ENCODE results near the gene ATG2B.

- no peak for TF ChIP-seq CTCF (IDR thresholded peaks at IDR 0.05; ENCODE audit: poor library complexity)
- TF ChIP-seq EZH2 (IDR thresholded peaks at IDR 0.05; ENCODE audit: borderline replicate concordance), result no peak
- no peak for TF ChIP-seq EZH2phosphoT487 (IDR thresholded peaks at IDR 0.05; ENCODE audit: low read depth, severe bottlenecking, unreplicated experiment)
These were observed 129.5 kb downstream of the ATG2B start for GRCh38 chr14:96233661-96234060.

All from hepatocyte (in vitro differentiated cells).